ENCODE results near the gene SHROOM3.

The SHROOM3 gene

DNA sequence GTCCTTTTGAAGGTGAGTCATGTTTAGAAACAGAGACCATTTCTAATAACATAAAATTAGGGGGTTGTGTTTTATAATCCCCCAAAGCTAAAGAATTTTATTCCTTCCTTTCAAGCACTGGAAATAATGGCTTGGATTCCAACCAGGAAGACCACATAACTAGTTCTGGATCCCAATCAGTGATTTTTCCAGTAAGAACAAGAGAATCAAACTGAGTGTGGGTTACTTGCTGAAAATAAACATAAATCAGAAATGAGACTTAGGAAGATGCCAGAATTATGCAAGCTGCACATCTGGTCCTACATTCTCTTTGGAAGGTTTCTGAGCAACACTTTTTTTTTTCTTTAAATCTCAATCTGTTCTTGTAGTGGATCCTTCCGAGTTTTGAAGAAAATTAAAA, 386.6 kb downstream of the SHROOM3 start:
- DNase-seq (ENCODE audit: low read depth in 2 of 2) = no peak

DNA sequence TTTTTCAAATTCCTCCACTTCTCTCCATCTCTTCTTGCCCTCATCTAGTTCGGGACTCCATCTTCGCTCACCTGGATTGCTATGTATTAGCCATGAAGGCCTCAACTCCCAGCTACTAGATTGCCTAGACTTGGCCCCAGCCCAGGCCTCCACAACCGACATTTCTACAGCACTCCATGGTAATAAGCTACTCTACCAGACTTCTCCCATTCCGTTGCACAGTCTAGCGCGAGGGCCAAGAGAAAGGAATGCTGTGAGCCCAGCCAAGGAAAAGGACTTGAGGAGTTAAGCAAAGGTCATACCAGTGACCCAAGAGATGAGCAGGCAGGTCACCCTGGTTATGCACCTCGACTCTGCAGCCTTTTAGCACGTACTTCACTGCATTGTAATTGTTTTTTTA, 387.3 kb downstream of the SHROOM3 start:
- no peak for DNase-seq (ENCODE audit: low read depth in 2 of 2)

GRCh38 chr4:76823495-76823894, 388.5 kb downstream of the SHROOM3 start:
- no peak for DNase-seq (ENCODE audit: low read depth in 2 of 2)

GRCh38 chr4:76830612-76830963, 395.6 kb downstream of the SHROOM3 start:
- DNase-seq (ENCODE audit: low read depth in 2 of 2) = no peak

DNA sequence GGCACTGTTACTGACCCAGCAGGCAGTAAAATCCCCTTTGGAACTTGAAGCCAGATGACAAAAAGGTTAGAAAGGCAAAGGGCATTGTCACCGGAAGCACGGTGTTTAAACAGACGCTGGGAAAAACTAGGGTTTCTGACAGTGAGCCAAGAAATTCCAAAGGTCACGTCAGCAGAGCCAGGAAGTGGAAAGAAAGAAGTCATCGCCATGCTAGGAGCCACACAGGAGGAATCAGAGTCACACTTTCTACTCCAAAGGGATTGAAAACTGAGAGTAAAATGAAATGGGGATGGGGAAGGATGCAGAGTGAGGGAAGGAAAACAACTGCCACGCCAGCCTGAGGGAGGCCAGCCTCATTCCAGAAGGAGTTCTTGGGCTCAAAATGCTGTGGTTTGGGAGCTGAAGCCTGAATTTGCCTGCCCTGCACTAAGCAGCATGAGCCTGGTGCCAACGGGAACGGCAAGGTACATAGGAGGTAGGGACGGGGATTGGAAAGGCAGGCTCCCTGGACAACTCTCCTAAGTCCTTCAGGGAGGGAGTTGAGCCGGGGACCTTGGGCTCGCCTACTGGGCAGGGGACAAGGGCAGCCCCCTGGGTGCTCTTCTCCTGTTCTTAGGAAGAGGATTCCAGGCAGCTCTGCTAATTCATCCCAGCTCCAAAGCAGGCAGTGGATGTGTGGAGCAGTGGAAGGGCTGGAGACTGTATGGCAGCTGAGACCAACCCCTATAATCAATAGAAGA, 396.1 kb downstream of the SHROOM3 start:
- no peak for DNase-seq (ENCODE audit: low read depth in 2 of 2)

GRCh38 chr4:76831711-76832373, 396.8 kb downstream of the SHROOM3 start:
- DNase-seq (ENCODE audit: low read depth in 2 of 2) = no peak

Data from stimulated activated CD4-positive, alpha-beta T cell treated with anti-CD3 and anti-CD28 coated beads, Interleukin-15, amount 100 ng/mL, for 48 hours (primary cell).